ENCODE results near the gene PTPRN2.

The PTPRN2 gene

DNA sequence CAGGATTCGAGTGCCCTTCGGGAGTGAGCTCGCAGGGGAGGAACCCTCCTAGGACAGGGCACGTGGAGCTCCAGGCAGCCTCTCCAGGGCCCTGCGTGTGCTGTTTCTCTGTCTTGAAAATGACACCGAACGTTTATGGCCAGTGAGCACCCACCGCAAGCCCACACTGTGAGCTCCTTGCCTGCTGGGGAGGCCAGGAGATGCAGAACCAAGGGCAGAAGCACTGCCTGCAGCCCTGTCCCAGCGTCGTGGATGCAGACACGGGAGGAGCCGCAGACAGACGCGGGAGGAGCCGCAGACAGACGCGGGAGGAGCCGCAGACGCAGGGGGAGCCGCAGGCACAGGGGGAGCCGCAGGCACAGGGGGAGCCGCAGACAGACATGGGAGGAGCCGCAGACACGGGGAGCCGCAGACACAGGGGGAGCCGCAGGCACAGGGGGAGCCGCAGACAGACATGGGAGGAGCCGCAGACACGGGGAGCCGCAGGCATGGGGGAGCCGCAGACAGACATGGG lies 314.4 kb downstream of the PTPRN2 start:
- Histone ChIP-seq H3K27me3 (ENCODE audit: control insufficient read depth in 5 of 5, insufficient read depth in 4 of 5, low read length in 5 of 5) (peaks cover 0 to 3% (median 0%) of the 10 kb centered on the region in 5 donors), H3K4me1 (ENCODE audit: control insufficient read depth in 5 of 5, insufficient read depth in 5 of 5, low read length in 5 of 5) (peaks cover 0 to 1% (median 0%) of the 10 kb centered on the region in 5 donors), H3K27ac (ENCODE audit: low read depth, low read length) (no peak overlapping the region), H3K36me3 (ENCODE audit: control insufficient read depth in 5 of 5, insufficient read depth in 5 of 5, low read length in 5 of 5) (no peaks in the 10 kb centered on the region), H3K9me3 (ENCODE audit: control insufficient read depth in 5 of 5, low read length in 5 of 5) (no peaks in the 10 kb centered on the region), H3K9ac (ENCODE audit: low read length in 5 of 5) (no peak overlapping the region), H3K4me3 (ENCODE audit: low read depth in 1 of 5, low read length in 5 of 5) (no peak overlapping the region)

DNA sequence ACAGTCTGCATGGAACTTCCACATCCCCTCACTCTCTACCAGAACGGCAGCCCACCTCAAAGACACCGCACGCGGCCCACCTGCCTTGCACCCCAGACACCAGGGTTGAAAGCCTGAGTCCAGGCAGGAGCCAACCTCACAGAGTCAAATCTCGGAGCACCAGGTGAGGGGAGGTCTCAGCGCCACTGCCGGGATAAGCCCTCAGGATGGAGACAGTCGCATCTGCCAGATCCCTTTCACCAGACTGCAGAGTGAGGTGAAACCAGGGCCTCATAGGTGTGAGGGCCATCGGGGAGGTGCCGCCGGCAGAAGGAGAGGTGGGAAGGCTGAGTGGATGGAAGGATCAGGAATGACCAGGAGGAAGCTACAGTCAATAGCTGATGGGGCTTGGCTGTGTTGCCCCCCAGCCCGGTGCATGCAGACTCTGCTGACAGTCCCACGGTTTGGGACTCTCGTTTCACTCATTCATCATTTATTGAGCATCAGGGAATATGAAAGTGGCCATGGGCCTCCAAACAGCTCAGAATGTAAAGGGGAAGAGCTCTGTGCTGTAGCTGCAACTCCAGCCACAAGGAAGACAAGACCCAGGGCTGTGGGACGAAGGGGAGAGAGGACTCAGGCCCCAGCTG lies 315.0 kb downstream of the PTPRN2 start:
- no peak overlapping the region for H3K27ac ChIP-seq (ENCODE audit: low read depth, low read length)
- peaks cover 0 to 3% (median 0%) of the 10 kb centered on the region in 5 donors for H3K4me1 ChIP-seq (ENCODE audit: control insufficient read depth in 5 of 5, insufficient read depth in 5 of 5, low read length in 5 of 5)
- no peaks in the 10 kb centered on the region for H3K36me3 ChIP-seq (ENCODE audit: control insufficient read depth in 5 of 5, insufficient read depth in 5 of 5, low read length in 5 of 5)
- H3K9me3 ChIP-seq (ENCODE audit: control insufficient read depth in 5 of 5, low read length in 5 of 5), result no peaks in the 10 kb centered on the region
- peaks cover 0 to 5% (median 0%) of the 10 kb centered on the region in 5 donors for H3K27me3 ChIP-seq (ENCODE audit: control insufficient read depth in 5 of 5, insufficient read depth in 4 of 5, low read length in 5 of 5)
- H3K4me3 ChIP-seq (ENCODE audit: low read depth in 1 of 5, low read length in 5 of 5), result no peak overlapping the region
- no peak overlapping the region for H3K9ac ChIP-seq (ENCODE audit: low read length in 5 of 5)

- H3K9ac ChIP-seq (ENCODE audit: low read length in 5 of 5), result no peak overlapping the region
- H3K36me3 ChIP-seq (ENCODE audit: control insufficient read depth in 5 of 5, insufficient read depth in 5 of 5, low read length in 5 of 5), result no peaks in the 10 kb centered on the region
- H3K27me3 ChIP-seq (ENCODE audit: control insufficient read depth in 5 of 5, insufficient read depth in 4 of 5, low read length in 5 of 5), result peaks cover 0 to 6% (median 0%) of the 10 kb centered on the region in 5 donors
- H3K9me3 ChIP-seq (ENCODE audit: control insufficient read depth in 5 of 5, low read length in 5 of 5), result no peaks in the 10 kb centered on the region
- H3K4me1 ChIP-seq (ENCODE audit: control insufficient read depth in 5 of 5, insufficient read depth in 5 of 5, low read length in 5 of 5), result peaks cover 0 to 3% (median 0%) of the 10 kb centered on the region in 5 donors
- H3K27ac ChIP-seq (ENCODE audit: low read depth, low read length), result no peak overlapping the region
- H3K4me3 ChIP-seq (ENCODE audit: low read depth in 1 of 5, low read length in 5 of 5), result no peak overlapping the region
Measured at GRCh38 chr7:158272091-158272490, 315.5 kb downstream of the PTPRN2 start.

DNA sequence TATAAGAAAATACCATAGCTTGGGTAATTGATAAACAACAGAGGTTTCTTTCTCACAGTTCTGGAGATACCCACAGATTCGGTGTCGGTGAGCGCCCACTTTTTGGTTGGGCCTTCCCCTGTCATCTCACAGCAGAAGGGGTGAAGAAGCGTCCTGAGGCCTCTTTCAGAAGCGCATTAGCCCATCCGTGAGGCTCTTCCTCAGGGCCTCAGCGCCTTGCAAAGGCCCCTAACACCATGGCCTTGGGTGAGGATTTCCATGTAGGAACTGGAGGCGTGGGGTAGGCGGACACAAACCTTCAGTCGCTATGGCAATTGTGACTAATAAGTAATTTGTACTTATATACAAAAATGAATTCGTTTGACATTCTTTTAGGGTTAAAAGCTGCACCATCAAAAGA lies 316.0 kb downstream of the PTPRN2 start:
- Histone ChIP-seq H3K9ac (ENCODE audit: low read length in 5 of 5) (no peak overlapping the region), H3K36me3 (ENCODE audit: control insufficient read depth in 5 of 5, insufficient read depth in 5 of 5, low read length in 5 of 5) (no peaks in the 10 kb centered on the region), H3K9me3 (ENCODE audit: control insufficient read depth in 5 of 5, low read length in 5 of 5) (no peaks in the 10 kb centered on the region), H3K27me3 (ENCODE audit: control insufficient read depth in 5 of 5, insufficient read depth in 4 of 5, low read length in 5 of 5) (peaks cover 0 to 6% (median 0%) of the 10 kb centered on the region in 5 donors), H3K4me3 (ENCODE audit: low read depth in 1 of 5, low read length in 5 of 5) (no peak overlapping the region), H3K4me1 (ENCODE audit: control insufficient read depth in 5 of 5, insufficient read depth in 5 of 5, low read length in 5 of 5) (peaks cover 0 to 3% (median 0%) of the 10 kb centered on the region in 5 donors), H3K27ac (ENCODE audit: low read depth, low read length) (no peak overlapping the region)

GRCh38 chr7:158270856-158271413 lies 316.7 kb downstream of the PTPRN2 start:
- no peak overlapping the region for H3K9ac ChIP-seq (ENCODE audit: low read length in 5 of 5)
- peaks cover 0 to 3% (median 0%) of the 10 kb centered on the region in 5 donors for H3K4me1 ChIP-seq (ENCODE audit: control insufficient read depth in 5 of 5, insufficient read depth in 5 of 5, low read length in 5 of 5)
- H3K4me3 ChIP-seq (ENCODE audit: low read depth in 1 of 5, low read length in 5 of 5), result no peak overlapping the region
- no peak overlapping the region for H3K27ac ChIP-seq (ENCODE audit: low read depth, low read length)
- H3K36me3 ChIP-seq (ENCODE audit: control insufficient read depth in 5 of 5, insufficient read depth in 5 of 5, low read length in 5 of 5), result no peaks in the 10 kb centered on the region
- H3K9me3 ChIP-seq (ENCODE audit: control insufficient read depth in 5 of 5, low read length in 5 of 5), result no peaks in the 10 kb centered on the region
- peaks cover 0 to 6% (median 0%) of the 10 kb centered on the region in 5 donors for H3K27me3 ChIP-seq (ENCODE audit: control insufficient read depth in 5 of 5, insufficient read depth in 4 of 5, low read length in 5 of 5)

- H3K9me3 ChIP-seq (ENCODE audit: control insufficient read depth in 5 of 5, low read length in 5 of 5), result no peaks in the 10 kb centered on the region
- H3K4me1 ChIP-seq (ENCODE audit: control insufficient read depth in 5 of 5, insufficient read depth in 5 of 5, low read length in 5 of 5), result peaks cover 0 to 3% (median 0%) of the 10 kb centered on the region in 5 donors
- no peak overlapping the region for H3K27ac ChIP-seq (ENCODE audit: low read depth, low read length)
- H3K36me3 ChIP-seq (ENCODE audit: control insufficient read depth in 5 of 5, insufficient read depth in 5 of 5, low read length in 5 of 5), result no peaks in the 10 kb centered on the region
- H3K27me3 ChIP-seq (ENCODE audit: control insufficient read depth in 5 of 5, insufficient read depth in 4 of 5, low read length in 5 of 5), result peaks cover 0 to 6% (median 0%) of the 10 kb centered on the region in 5 donors
- no peak overlapping the region for H3K9ac ChIP-seq (ENCODE audit: low read length in 5 of 5)
- H3K4me3 ChIP-seq (ENCODE audit: low read depth in 1 of 5, low read length in 5 of 5), result no peak overlapping the region
Measured at GRCh38 chr7:158270106-158270775, 317.4 kb downstream of the PTPRN2 start.

DNA sequence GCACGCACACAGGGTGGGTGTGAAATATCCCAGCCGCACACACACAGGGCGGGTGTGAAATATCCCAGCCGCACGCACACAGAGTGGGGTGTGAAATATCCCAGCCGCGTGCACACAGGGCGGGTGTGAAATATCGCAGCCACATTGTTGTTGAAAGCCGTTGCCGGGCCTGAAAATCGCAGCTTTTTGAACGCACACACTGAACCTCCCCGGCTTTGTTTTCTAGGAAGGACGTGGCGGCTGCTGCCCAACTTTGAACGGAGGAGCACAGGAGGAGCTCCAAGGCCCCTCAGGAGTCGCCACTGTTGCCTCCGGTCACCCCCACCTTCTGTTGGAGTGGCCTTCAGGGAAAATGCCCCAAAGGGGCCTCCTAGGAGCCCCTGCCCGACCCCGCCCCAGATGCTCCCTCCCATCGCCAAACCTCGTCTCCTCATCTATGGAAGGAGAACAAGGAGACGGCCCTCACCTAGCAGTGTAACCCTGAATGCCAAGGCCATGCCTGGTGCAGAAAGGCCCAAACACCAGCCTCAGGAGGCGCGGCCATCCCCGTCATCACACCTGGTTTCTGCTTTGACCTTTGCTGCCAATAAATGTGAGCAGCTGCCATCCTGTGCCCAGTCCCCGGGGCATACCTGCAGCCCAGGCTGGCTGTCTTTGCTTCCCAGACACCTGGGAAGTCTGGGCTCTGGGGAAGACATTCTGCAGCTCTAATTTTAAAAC lies 318.6 kb downstream of the PTPRN2 start:
- Histone ChIP-seq H3K4me1 (ENCODE audit: control insufficient read depth in 5 of 5, insufficient read depth in 5 of 5, low read length in 5 of 5) (peaks cover 0 to 3% (median 0%) of the 10 kb centered on the region in 5 donors), H3K27me3 (ENCODE audit: control insufficient read depth in 5 of 5, insufficient read depth in 4 of 5, low read length in 5 of 5) (peaks cover 0 to 6% (median 3%) of the 10 kb centered on the region in 5 donors), H3K4me3 (ENCODE audit: low read depth in 1 of 5, low read length in 5 of 5) (no peak overlapping the region), H3K36me3 (ENCODE audit: control insufficient read depth in 5 of 5, insufficient read depth in 5 of 5, low read length in 5 of 5) (no peaks in the 10 kb centered on the region), H3K9ac (ENCODE audit: low read length in 5 of 5) (no peak overlapping the region), H3K27ac (ENCODE audit: low read depth, low read length) (no peak overlapping the region), H3K9me3 (ENCODE audit: control insufficient read depth in 5 of 5, low read length in 5 of 5) (no peaks in the 10 kb centered on the region)

- Histone ChIP-seq H3K36me3 (ENCODE audit: control insufficient read depth in 5 of 5, insufficient read depth in 5 of 5, low read length in 5 of 5) (no peaks in the 10 kb centered on the region), H3K9me3 (ENCODE audit: control insufficient read depth in 5 of 5, low read length in 5 of 5) (peaks cover 0 to 6% (median 0%) of the 10 kb centered on the region in 5 donors), H3K4me3 (ENCODE audit: low read depth in 1 of 5, low read length in 5 of 5) (no peak overlapping the region), H3K9ac (ENCODE audit: low read length in 5 of 5) (no peak overlapping the region), H3K27ac (ENCODE audit: low read depth, low read length) (no peak overlapping the region), H3K4me1 (ENCODE audit: control insufficient read depth in 5 of 5, insufficient read depth in 5 of 5, low read length in 5 of 5) (peaks cover 0 to 3% (median 0%) of the 10 kb centered on the region in 5 donors), H3K27me3 (ENCODE audit: control insufficient read depth in 5 of 5, insufficient read depth in 4 of 5, low read length in 5 of 5) (peaks cover 0 to 6% (median 3%) of the 10 kb centered on the region in 5 donors)
Measured at GRCh38 chr7:158267742-158268435, 319.7 kb downstream of the PTPRN2 start.
